UCSD-AML1 (cell line): ENCODE measurements around the gene CARD10.

Source experiments
- DNase-seq: peaks from one replicate; lab custom pipeline; 2025; ENCODE audit not compliant: unreplicated experiment; lab: John Stamatoyannopoulos, UW

CARD10 gene

GRCh38 chr22:37442537-37442936 is 76.7 kb downstream of the CARD10 start:
- DNase-seq = no peak

GRCh38 chr22:37442135-37442534 is 77.1 kb downstream of the CARD10 start:
- DNase-seq = no peak

- DNase-seq = no peak
Measured at GRCh38 chr22:37440875-37441274, 78.3 kb downstream of the CARD10 start.
